Muscle layer of colon (tissue), 2 donors: Measurements from ENCODE around the gene CLUH.

Source experiments
- H3K27ac ChIP-seq: one replicate; pipeline ENCODE4 v1.7.0; 2013; ENCODE audit warnings: low read depth, mild to moderate bottlenecking, low read length, moderate library complexity
- H3K27me3 ChIP-seq, 2 donors: one replicate each; pipeline ENCODE4 v1.7.0; 2013; ENCODE audit warnings: low read length in 2 of 2, mild to moderate bottlenecking in 2 of 2; ENCODE audit not compliant: insufficient read depth in 2 of 2, control insufficient read depth in 1 of 2
- H3K36me3 ChIP-seq: one replicate; pipeline ENCODE4 v1.7.0; 2013; ENCODE audit warnings: mild to moderate bottlenecking, low read length; ENCODE audit not compliant: insufficient read depth
- H3K4me1 ChIP-seq: one replicate; pipeline ENCODE4 v1.7.0; 2013; ENCODE audit warnings: mild to moderate bottlenecking, low read length; ENCODE audit not compliant: insufficient read depth
- H3K4me3 ChIP-seq, 2 donors: one replicate each; pipeline ENCODE4 v1.7.0; 2013; ENCODE audit warnings: low read length in 2 of 2, low read depth in 1 of 2, mild to moderate bottlenecking in 1 of 2, moderate library complexity in 1 of 2
- H3K9ac ChIP-seq: one replicate; pipeline ENCODE4 v1.7.0; 2013; ENCODE audit warnings: low read length
- H3K9me3 ChIP-seq: one replicate; pipeline ENCODE4 v1.7.0; 2013; ENCODE audit warnings: mild to moderate bottlenecking, low read length
- donor health status: abdominal sarcoma.
- donor health status: Adenocarcinoma of cecum.

CLUH gene

GRCh38 chr17:2711608-2712299, at the start of gene CLUH:
Gene CLUH (minus strand): TSS chr17:2711764. CDS start chr17:2711661, 103 bp downstream.
- peak within 1 kb of the TSS; percentile 76 for H3K27ac ChIP-seq
- peak within 1 kb of the TSS; percentile 76 to 92 for H3K4me3 ChIP-seq
- no peaks in the 10 kb centered on the region for H3K36me3 ChIP-seq
- H3K4me1 ChIP-seq = peaks cover 43% of the 10 kb centered on the region
- H3K9me3 ChIP-seq = no peaks in the 10 kb centered on the region
- no peaks in the 10 kb centered on the region for H3K27me3 ChIP-seq
- H3K9ac ChIP-seq = peak within 1 kb of the TSS; percentile 43

- H3K4me3 ChIP-seq = no peak overlapping the region
- peaks cover 15 to 19% of the 10 kb centered on the region in 2 donors for H3K27me3 ChIP-seq
- no peak overlapping the region for H3K27ac ChIP-seq
- no peaks in the 10 kb centered on the region for H3K9me3 ChIP-seq
- H3K4me1 ChIP-seq = peaks cover 5% of the 10 kb centered on the region
- no peaks in the 10 kb centered on the region for H3K36me3 ChIP-seq
- no peak overlapping the region for H3K9ac ChIP-seq
Observed at GRCh38 chr17:2758870-2759269, 47.3 kb upstream of the CLUH start.

GRCh38 chr17:2755891-2756724, 44.5 kb upstream of the CLUH start:
- no peak overlapping the region for H3K27ac ChIP-seq
- peaks cover 15 to 25% of the 10 kb centered on the region in 2 donors for H3K27me3 ChIP-seq
- peaks cover 5% of the 10 kb centered on the region for H3K4me1 ChIP-seq
- H3K4me3 ChIP-seq = no peak overlapping the region
- no peaks in the 10 kb centered on the region for H3K9me3 ChIP-seq
- no peak overlapping the region for H3K9ac ChIP-seq
- no peaks in the 10 kb centered on the region for H3K36me3 ChIP-seq

GRCh38 chr17:2751491-2751890, 39.9 kb upstream of the CLUH start:
- H3K4me3 ChIP-seq = no peak overlapping the region

GRCh38 chr17:2750721-2751120, 39.2 kb upstream of the CLUH start:
- Histone ChIP-seq H3K9ac (no peak overlapping the region), H3K4me1 (no peaks in the 10 kb centered on the region), H3K36me3 (no peaks in the 10 kb centered on the region), H3K27me3 (peaks cover 16 to 30% of the 10 kb centered on the region in 2 donors), H3K9me3 (no peaks in the 10 kb centered on the region), H3K4me3 (no peak overlapping the region), H3K27ac (no peak overlapping the region)

More at GRCh38 chr17:2751491-2751890, 39.9 kb upstream of the CLUH start:
- Histone ChIP-seq H3K9ac (no peak overlapping the region), H3K36me3 (no peaks in the 10 kb centered on the region), H3K27ac (no peak overlapping the region), H3K9me3 (no peaks in the 10 kb centered on the region), H3K27me3 (peaks cover 22 to 38% of the 10 kb centered on the region in 2 donors), H3K4me1 (peaks cover 5% of the 10 kb centered on the region)

- no peak overlapping the region for H3K9ac ChIP-seq
- peaks cover 16 to 25% of the 10 kb centered on the region in 2 donors for H3K27me3 ChIP-seq
- H3K36me3 ChIP-seq = no peaks in the 10 kb centered on the region
- H3K27ac ChIP-seq = no peak overlapping the region
- H3K4me1 ChIP-seq = no peaks in the 10 kb centered on the region
- no peak overlapping the region for H3K4me3 ChIP-seq
- no peaks in the 10 kb centered on the region for H3K9me3 ChIP-seq
Observed at GRCh38 chr17:2749784-2750181, 38.2 kb upstream of the CLUH start.

GRCh38 chr17:2749058-2749783, 37.7 kb upstream of the CLUH start, which contains the start of gene CCDC92B:
Gene CCDC92B (minus strand): TSS chr17:2749652. CDS start chr17:2735145, 14,507 bp downstream.
- H3K4me3 ChIP-seq = no peak within 1 kb of the TSS
- no peak within 1 kb of the TSS for H3K9ac ChIP-seq
- peaks cover 16 to 25% of the 10 kb centered on the region in 2 donors for H3K27me3 ChIP-seq
- no peaks in the 10 kb centered on the region for H3K4me1 ChIP-seq
- no peaks in the 10 kb centered on the region for H3K9me3 ChIP-seq
- H3K36me3 ChIP-seq = no peaks in the 10 kb centered on the region
- no peak within 1 kb of the TSS for H3K27ac ChIP-seq

GRCh38 chr17:2745317-2746037, 33.9 kb upstream of the CLUH start:
- H3K36me3 ChIP-seq = no peaks in the 10 kb centered on the region
- H3K27me3 ChIP-seq = peaks cover 13 to 14% of the 10 kb centered on the region in 2 donors
- no peak overlapping the region for H3K27ac ChIP-seq
- H3K4me1 ChIP-seq = no peaks in the 10 kb centered on the region
- H3K4me3 ChIP-seq = no peak overlapping the region
- no peak overlapping the region for H3K9ac ChIP-seq
- H3K9me3 ChIP-seq = no peaks in the 10 kb centered on the region

- Histone ChIP-seq H3K9me3 (no peaks in the 10 kb centered on the region), H3K9ac (no peak overlapping the region), H3K27me3 (no peaks in the 10 kb centered on the region), H3K36me3 (no peaks in the 10 kb centered on the region), H3K4me3 (no peak overlapping the region), H3K4me1 (no peaks in the 10 kb centered on the region), H3K27ac (no peak overlapping the region)
Observed at GRCh38 chr17:2737693-2738092, 26.1 kb upstream of the CLUH start.

GRCh38 chr17:2736956-2737355, 25.4 kb upstream of the CLUH start:
- H3K9ac ChIP-seq = no peak overlapping the region
- H3K4me3 ChIP-seq = no peak overlapping the region
- H3K27me3 ChIP-seq = peaks cover under 1 to 3% of the 10 kb centered on the region in 2 donors
- H3K36me3 ChIP-seq = no peaks in the 10 kb centered on the region
- H3K27ac ChIP-seq = no peak overlapping the region
- no peaks in the 10 kb centered on the region for H3K4me1 ChIP-seq
- no peaks in the 10 kb centered on the region for H3K9me3 ChIP-seq
